GM12891 (cell line): Measurements from ENCODE around the gene AGFG2.

ENCODE experiments used
- DNase-seq: peaks from one replicate; pipeline ENCODE4 v3.0.0; 2011; ENCODE audit warnings: low spot score; ENCODE audit not compliant: insufficient read length
- FAIRE-seq: peaks from 2 replicates; lab custom pipeline; 2011; peaks lifted over from hg19 to GRCh38; lab: Jason Lieb, UNC
- PAX5 ChIP-seq: IDR thresholded peaks from 2 replicates; pipeline ENCODE4 v1.6.1; 2011; ENCODE audit warnings: low read length, moderate library complexity, mild to moderate bottlenecking; ENCODE audit not compliant: insufficient read depth, severe bottlenecking
- POLR2A ChIP-seq: IDR thresholded peaks from 2 replicates; pipeline ENCODE4 v1.6.1; 2011; ENCODE audit warnings: low read depth, low read length, control low read depth
- POLR2AphosphoS5 ChIP-seq: IDR thresholded peaks from 2 replicates; pipeline ENCODE4 v1.6.1; 2011; ENCODE audit warnings: low read depth, low read length, control low read depth
- POU2F2 ChIP-seq: IDR thresholded peaks from 2 replicates; pipeline ENCODE4 v1.6.1; 2011; ENCODE audit warnings: low read depth, mild to moderate bottlenecking, control low read depth, low read length, moderate library complexity
- SPI1 ChIP-seq: IDR thresholded peaks from 2 replicates; pipeline ENCODE4 v1.6.1; 2011; ENCODE audit warnings: low read depth, low read length, control low read depth
- TAF1 ChIP-seq: IDR thresholded peaks from 2 replicates; pipeline ENCODE4 v1.6.1; 2011; ENCODE audit warnings: low read depth, low read length, control low read depth

Gene AGFG2

DNA sequence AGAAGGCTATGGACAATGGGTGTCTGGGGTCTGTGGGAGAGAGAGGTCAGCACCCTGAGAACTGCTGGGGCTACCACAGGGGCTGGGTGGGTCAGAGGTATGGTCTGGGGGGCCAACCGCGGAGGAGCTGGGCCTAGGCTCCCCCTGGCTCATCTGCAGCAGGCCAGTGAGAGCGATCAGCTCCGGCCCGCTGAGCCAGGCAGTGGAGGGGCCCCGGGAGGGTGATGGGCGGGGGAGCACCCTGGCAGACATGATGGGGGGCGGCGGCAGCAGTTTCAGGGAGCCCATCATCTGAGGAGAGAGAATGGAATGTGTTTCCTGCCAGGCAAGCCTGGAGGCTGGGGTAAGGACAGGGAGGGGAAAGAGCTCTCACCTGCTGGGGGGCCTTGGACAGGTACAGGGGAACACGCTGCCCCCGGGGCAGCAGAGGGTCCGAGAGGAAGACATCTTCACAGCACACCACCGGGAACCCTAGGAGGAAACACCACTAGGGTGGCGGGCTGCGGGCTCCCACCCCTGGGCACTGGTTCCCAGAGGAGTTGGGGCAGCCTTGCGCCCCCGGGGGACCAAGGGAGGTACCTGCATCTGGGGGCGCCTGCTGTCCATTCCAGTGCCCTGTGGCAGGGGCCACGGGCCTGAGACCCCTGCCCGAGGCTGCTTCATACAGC lies 33.4 kb downstream of the AGFG2 start:
- no peak for FAIRE-seq
- DNase-seq: no peak
- TF ChIP-seq PAX5 (no peak), POLR2A (no peak), POLR2AphosphoS5 (no peak), SPI1 (no peak), TAF1 (no peak), POU2F2 (no peak)

DNA sequence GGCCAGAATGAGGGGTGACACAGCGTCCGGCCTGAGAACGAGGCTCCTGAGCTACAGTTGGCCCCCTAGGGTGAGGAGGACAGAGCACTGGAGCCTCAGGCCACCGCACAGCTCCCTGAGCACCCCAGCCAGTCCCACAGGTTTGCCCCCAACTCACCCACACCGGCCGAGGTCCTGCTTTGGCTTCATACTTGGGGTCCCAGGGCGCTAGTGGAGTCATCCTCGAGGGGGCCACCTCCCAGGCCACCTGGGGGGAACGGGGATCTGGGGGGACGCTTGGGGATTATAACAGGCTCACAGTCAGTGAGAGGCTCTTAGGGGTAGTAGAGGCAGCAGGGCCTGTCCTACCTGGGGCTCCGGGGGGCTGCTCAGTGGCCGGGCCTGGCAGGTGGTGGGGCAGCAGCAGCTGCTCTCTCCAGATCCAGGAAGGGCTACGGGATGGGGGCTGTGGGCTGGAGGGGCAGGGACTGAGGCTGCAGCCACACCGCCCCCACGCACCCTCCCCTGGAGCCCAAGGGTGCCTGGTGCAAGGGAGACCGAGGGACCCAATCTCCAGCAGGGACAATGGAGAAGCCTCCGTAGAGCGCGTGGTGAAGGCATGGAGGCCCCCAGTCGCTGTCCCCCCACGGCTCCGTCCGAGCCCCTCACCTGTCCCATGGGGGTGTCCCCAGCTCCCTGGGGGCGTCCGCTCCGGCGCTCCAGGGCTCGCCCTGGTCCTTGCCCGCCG lies 34.1 kb downstream of the AGFG2 start:
- no peak for FAIRE-seq
- TF ChIP-seq POLR2A (no peak), POLR2AphosphoS5 (peak; percentile 36; the same call in 1 of the 2 replicates)

DNA sequence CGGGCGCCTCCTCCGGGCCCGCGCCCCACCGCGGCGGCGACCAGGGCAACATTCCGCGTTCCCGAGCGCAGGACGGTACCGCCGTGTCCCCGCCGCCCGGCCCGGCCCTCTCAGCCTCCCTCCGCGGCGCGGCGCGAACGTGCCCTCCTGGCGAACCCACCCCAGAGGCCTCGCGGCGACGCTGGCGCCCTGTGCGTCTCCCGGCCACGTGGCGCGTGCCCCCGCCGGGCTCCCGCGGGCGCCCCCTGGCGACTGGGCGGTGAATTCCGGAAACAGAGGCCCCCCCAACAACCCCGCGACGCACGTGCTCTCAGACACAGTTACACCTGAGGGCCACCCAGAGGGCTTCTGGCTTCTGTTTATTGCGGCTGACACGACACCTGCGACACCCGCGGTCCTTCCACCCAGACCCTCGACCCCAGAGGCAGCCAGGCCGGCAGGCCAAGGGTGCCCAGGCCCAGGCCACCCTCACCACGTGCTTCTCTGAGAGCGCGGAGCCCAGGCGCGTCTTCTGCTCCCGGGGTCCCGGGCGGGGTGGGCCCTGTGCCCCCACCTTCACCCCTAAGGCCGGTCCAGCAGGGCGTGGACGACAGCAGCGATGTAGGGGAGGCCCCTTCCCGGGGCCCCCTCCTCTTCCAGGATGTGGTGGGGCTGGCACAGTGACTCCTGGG lies 34.8 kb downstream of the AGFG2 start, which contains the start of gene SAP25:
Gene SAP25 (minus strand): TSS at position 210 of the 671 bp plus-strand sequence. CDS start 158 bp downstream, at position 52.
- FAIRE-seq: no peak
- no peak for TF ChIP-seq TAF1
- DNase-seq: no peak

More for the DNA sequence above, 34.1 kb downstream of the AGFG2 start:
- DNase-seq: no peak

DNA sequence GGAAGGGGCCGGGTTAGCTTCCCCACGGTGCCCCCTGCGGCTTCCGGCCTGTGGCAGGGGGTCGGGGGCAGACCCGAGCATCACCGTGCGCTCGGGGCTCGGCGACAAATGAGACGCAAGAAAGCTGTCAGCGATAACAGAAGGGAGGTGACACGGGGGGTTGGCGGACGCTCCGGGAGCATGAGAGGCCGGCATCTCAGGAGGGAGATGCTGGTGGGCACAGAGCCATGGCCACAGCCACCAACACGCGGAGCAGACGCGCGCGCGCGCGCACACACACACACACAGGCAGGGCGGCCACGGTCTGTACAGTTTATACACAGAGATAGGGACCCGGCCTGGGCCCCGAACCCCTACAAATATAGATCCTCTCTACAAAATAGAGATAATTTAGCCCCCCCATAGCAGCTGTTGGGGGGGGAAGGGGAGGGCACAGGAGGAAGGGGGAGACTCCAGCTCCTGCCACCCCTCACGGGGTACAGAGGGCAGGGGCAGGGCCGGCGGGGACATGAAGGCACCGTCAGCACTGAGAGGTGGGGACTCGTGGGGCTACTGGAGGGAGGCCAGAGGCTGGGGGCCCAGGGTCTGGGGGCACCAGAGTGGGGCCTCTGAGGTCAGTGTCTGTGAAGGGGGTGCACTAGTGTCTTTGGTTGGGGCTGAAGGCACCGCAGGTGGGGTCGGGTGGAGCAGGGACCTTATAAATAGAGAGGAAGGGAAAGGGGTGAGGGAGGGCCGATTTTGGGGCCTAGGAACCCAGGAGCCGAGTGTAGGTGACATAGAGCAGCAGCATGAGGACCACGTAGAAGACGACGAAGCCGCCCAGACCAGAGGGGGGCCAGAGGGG lies 35.6 kb downstream of the AGFG2 start:
- FAIRE-seq (no peak), DNase-seq (no peak)
- TF ChIP-seq TAF1 (no peak), POLR2AphosphoS5 (no peak), POU2F2 (no peak)

DNA sequence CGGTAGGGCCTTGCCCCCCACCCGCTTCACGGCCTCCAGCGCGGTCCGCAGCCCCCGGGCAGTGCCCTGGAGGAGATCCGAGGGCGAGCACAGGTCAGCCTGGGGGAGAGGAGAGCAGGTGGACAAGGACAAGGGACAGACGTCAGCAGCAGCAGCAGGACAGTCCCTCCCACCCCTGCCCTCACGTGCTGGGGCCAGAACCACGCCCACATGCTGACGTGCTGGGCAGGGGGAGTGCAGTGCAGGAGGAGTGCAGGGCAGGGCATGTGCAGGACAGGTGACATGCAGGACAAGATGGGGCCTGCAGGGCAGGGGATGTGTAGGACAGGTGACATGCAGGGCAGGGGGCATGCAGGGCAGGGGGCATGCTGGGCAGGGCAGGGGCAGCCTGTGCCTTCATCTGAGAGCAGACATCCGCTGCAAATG lies 36.2 kb downstream of the AGFG2 start:
- TF ChIP-seq POLR2A: no peak
- no peak for TF ChIP-seq POLR2AphosphoS5
- no peak for TF ChIP-seq TAF1
- no peak for TF ChIP-seq SPI1
- TF ChIP-seq POU2F2: no peak
- TF ChIP-seq PAX5: no peak
- FAIRE-seq (no peak), DNase-seq (no peak)

DNA sequence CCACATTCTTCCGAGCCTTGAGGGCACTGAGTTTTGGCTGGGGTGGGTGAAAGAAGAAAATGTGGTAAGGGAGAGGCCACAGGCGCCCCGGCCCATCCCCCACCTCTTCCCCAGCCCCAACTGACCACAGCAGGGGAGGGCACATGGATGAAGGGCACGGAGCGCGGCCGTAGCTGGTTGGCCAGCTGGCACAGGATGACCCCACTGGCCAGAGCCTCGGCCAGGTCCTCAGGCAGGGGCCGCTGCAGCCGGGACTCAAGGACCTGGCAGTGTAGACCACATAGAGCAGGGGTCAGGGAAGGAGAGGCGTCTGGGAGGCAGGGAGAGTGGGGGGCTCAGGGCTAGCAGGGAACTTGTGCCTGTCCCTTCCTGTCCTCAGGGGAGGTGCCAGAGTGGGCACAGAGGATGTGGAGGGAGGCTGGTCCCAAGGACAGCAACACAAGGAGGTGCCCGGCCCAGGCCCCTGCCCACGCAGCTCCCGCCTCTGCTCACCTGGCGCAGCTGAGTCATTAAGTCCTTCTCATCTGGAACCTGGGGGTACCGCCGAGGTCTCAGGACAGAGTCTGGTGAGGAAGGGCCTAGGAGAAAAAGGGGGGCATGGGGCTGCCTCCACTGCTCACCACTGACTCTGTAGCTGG lies 36.9 kb downstream of the AGFG2 start:
- DNase-seq (no peak), FAIRE-seq (no peak)
- TF ChIP-seq POLR2A: no peak
- no peak for TF ChIP-seq PAX5
- TF ChIP-seq TAF1: no peak
- TF ChIP-seq SPI1: no peak
- TF ChIP-seq POU2F2: no peak
- no peak for TF ChIP-seq POLR2AphosphoS5

DNA sequence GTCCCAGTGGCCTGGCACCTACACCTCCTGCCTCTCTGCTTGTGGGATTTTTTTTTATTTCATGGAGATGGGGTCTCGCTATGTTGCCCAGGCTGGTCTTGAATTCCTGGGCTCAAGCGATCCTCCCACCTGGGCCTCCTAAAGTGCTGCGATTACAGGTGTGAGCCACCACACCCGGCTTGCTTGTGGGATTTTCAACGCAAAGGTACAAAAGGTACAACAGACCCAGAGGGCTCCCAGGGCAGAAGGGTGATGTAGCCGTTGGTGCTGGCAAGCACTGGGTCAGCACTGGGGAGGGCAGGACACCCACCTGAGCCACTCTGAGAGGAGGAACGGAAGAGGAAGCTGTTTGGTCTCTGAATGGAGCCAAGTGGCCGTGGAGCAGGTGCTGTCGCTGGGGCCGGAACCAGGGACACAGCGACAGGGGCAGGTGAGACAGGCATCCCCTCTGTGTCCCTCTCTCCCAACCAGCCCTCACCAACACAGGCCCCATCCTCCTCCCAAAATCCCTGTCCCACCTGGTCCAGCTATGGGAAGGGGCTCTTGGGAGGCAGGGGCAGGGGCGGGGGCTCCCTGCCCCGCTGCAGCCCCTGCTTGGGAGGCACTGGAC lies 37.5 kb downstream of the AGFG2 start:
- TF ChIP-seq TAF1: no peak
- no peak for TF ChIP-seq POLR2AphosphoS5
- TF ChIP-seq PAX5: no peak
- no peak for DNase-seq
- no peak for FAIRE-seq

DNA sequence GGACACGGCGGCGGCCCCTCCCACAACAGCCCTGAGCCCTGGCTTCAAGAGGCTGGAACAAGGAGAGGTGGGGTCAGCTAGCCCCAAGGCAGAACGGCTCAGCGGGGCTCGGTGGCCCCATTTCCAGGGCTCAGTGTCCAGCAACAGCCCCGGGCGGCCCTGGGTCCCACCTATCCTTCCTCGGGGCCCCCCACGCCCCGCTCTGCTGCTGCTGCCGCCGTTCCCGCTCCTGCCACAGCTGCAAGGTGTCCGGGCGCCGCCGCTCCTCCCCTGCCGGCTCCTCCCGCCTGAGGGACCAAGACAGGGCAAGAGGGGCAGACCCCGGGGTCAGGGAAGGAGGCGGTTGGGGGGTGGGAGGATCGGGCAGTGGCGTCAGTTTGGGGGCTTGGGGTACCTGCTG lies 38.1 kb downstream of the AGFG2 start:
- FAIRE-seq (no peak), DNase-seq (no peak)
- TF ChIP-seq POU2F2 (no peak), POLR2A (no peak), SPI1 (no peak), PAX5 (no peak)

DNA sequence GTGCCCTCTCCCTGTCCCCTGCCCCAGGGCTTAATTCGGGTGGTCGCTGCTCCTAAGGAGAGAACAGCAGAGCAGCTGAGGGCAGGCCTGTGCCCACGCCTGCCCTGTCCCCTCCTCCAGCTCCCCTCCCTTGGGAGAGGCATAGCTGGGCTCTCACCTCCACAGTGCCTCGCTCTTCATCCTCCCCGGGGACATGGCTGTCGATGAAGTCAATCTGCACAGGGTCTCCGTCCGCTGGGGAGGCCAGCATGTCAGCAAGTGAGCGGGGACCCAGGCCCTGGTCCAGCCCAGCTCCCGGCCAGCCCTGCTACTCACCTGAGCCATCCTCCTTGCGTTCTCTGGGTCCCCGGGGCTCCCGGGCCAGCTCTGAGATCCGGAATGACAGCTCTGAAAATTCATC lies 38.5 kb downstream of the AGFG2 start:
- no peak for DNase-seq
- TF ChIP-seq POLR2A (no peak), SPI1 (no peak), TAF1 (no peak), POU2F2 (no peak), POLR2AphosphoS5 (no peak), PAX5 (no peak)
- FAIRE-seq: no peak
